C4-2B (cell line): ENCODE results near the gene GAS2.

Experiments used
- CTCF ChIP-seq: fragments of 450-650 bp; conservative IDR thresholded peaks from 2 replicates; pipeline ENCODE4 v1.5.1; 2017; ENCODE audit warnings: mild to moderate bottlenecking
- ZFX ChIP-seq: fragments of 450-650 bp; IDR thresholded peaks from 2 replicates; pipeline ENCODE4 v1.6.1; 2017

- TF ChIP-seq CTCF (no peak), ZFX (no peak)
Observed at GRCh38 chr11:22685111-22685510, 18.7 kb downstream of the GAS2 start.
